Uterus (tissue), 4 donors: ENCODE measurements around the gene PMPCB. TPM values are rescaled to one million over a fixed set of nuclear protein-coding genes. Genes with fewer than 3 reads are reported as not detected.

Source experiments
- DNase-seq, 2 donors: peaks; one replicate each; pipeline ENCODE4 v3.0.0-alpha.2; 2019 to 2020
- H3K27ac ChIP-seq, 2 donors: fragments of 200-600 bp; sonication (generic); 1 replicate in 1 of 2; 2 replicates in 1 of 2; pipeline ENCODE4 v1.5.1; 2016 to 2018
- H3K27me3 ChIP-seq, 2 donors: fragments of 200-600 bp; sonication (generic); one replicate each; pipeline ENCODE4 v1.5.1; 2018 to 2019; ENCODE audit warnings: control low read depth in 1 of 2
- H3K36me3 ChIP-seq, 2 donors: fragments of 200-600 bp; sonication (generic); one replicate each; pipeline ENCODE4 v1.5.1; 2019; ENCODE audit warnings: control low read depth in 1 of 2
- H3K4me1 ChIP-seq, 2 donors: fragments of 200-600 bp; sonication (generic); one replicate each; pipeline ENCODE4 v1.5.1; 2018 to 2019; ENCODE audit warnings: control low read depth in 1 of 2
- H3K4me3 ChIP-seq, 2 donors: fragments of 200-600 bp; sonication (generic); 1 replicate in 1 of 2; 2 replicates in 1 of 2; pipeline ENCODE4 v1.5.1; 2018 to 2019; ENCODE audit warnings: mild to moderate bottlenecking in 1 of 2
- H3K9me3 ChIP-seq, 2 donors: fragments of 200-600 bp; sonication (generic); one replicate each; pipeline ENCODE4 v1.5.1; 2019; ENCODE audit warnings: control low read depth in 1 of 2
- POLR2A ChIP-seq, 2 donors: fragments of 450-650 bp; IDR thresholded peaks; one replicate each; pipeline ENCODE4 v1.6.1; 2016; ENCODE audit warnings: antibody characterized with exemption in 2 of 2, mild to moderate bottlenecking in 1 of 2, moderate library complexity in 1 of 2
- intact Hi-C: fragments of 100-400 bp; cut with DNase I; formaldehyde crosslinking; loops from one replicate; pipeline ENCODE4 v1.15.1; 2023; ENCODE audit warnings: low total_unique reads
- total RNA-seq, 4 donors: library from RNA; depleted of rRNA in 3 of 4; stranded (reverse); fragments of >200 nt in 3 of 4; gene quantifications; one replicate each; pipeline versions ENCODE4 v1.1.0 to v1.2.4, GENCODE V29; 2014 to 2023
- TF ChIP-seq, protein P1 (sequence below), 4 experiments: fragments of 200-600 bp in 2 of 4; fragments of 450-650 bp in 2 of 4; sonication (generic) in 2 of 4; IDR thresholded peaks; one replicate each; pipeline ENCODE4 v1.5.1; 2016 to 2019; ENCODE audit warnings: antibody characterized with exemption in 4 of 4, mild to moderate bottlenecking in 2 of 4, moderate library complexity in 1 of 4
- donor health status: DM: yes; HTN: yes; CAD: no.

The PMPCB gene
- total RNA-seq, 4 donors from 2014 or later = 29.2 to 85.7 (median 45.6) TPM

DNA sequence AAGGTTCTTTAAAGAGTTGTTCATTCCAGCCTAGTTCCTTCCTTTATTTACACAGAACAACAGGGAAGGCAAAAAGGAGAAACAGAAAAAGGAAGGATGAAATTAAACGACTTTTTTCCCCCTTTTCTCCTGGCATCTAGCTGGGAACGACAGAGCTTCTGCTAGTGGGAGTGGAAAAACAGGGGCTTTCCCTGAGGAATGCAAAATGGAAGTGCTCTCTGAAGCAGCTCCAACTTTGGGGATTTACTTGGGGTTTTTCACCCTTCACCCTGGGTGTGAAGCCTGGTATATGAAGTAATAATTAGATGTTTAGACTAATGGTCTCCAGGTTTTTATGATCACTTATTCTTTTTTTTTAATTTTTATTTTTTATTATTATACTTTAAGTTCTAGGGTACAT lies 4.2 kb downstream of the PMPCB start:
- H3K27ac ChIP-seq = no peak overlapping the region
- intact Hi-C loops = no loop called here
- H3K9me3 ChIP-seq = no peaks in the 10 kb centered on the region
- peaks cover 7% of the 10 kb centered on the region in 2 donors for H3K4me1 ChIP-seq
- DNase-seq = no peak
- H3K27me3 ChIP-seq = no peaks in the 10 kb centered on the region
- TF ChIP-seq, protein P1, sequence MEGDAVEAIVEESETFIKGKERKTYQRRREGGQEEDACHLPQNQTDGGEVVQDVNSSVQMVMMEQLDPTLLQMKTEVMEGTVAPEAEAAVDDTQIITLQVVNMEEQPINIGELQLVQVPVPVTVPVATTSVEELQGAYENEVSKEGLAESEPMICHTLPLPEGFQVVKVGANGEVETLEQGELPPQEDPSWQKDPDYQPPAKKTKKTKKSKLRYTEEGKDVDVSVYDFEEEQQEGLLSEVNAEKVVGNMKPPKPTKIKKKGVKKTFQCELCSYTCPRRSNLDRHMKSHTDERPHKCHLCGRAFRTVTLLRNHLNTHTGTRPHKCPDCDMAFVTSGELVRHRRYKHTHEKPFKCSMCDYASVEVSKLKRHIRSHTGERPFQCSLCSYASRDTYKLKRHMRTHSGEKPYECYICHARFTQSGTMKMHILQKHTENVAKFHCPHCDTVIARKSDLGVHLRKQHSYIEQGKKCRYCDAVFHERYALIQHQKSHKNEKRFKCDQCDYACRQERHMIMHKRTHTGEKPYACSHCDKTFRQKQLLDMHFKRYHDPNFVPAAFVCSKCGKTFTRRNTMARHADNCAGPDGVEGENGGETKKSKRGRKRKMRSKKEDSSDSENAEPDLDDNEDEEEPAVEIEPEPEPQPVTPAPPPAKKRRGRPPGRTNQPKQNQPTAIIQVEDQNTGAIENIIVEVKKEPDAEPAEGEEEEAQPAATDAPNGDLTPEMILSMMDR (IDR thresholded peaks at IDR 0.05) = no peak
- no peak for TF ChIP-seq POLR2A (IDR thresholded peaks at IDR 0.05)
- H3K36me3 ChIP-seq = no peaks in the 10 kb centered on the region
- H3K4me3 ChIP-seq = no peak overlapping the region

DNA sequence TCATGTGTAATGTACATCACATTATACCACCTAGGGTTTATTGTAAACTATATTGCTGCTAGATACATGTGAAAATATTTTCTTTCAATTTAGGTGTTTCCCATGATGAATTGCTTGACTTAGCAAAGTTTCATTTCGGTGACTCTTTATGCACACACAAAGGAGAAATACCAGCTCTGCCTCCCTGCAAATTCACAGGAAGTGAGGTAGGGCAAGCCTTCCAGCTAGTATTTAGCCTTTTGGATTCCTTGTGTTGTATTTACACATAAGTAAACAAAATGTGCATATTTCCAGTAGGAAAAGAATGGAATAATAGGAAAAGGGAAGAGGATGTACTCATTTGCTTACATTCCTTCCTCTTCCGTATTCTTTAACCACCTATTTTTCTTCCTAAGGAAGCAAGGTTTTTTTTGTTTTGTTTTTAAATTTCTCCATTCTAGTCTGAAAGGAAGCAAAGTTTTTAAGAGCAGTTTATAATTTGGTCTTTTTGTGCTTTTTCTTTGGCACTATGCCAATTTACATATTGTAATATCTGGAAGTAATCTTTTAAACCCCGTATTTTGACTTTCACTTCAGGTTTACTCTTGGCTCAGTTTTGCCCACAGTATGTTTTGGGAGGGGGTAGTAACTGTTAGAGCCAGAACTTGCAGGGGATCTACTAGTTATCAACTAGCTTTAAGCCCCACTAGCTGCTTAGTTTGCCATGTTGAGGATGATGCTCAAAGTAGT lies 10.4 kb downstream of the PMPCB start:
- Histone ChIP-seq H3K27ac (no peak overlapping the region), H3K4me1 (no peaks in the 10 kb centered on the region)

DNA sequence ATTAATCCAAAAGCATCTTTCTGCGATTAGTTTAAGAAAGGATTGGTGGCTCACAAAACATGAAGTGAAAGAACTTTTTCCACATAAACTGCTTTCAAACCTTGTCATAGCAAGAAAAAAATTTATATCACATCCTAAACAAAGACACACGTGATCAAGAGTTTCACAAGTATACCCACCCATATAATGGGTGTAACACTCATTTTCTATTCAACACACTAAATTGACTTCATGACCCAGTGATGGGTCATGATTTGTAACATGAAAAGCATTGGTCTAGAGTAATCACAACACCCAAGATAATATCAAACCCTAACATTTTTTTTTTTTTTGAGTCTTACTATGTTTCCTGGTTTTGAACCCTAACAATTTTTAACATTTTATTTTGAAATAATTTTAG lies 17.6 kb downstream of the PMPCB start:
- intact Hi-C loops = no loop called here
- no peaks in the 10 kb centered on the region for H3K4me1 ChIP-seq
- H3K27me3 ChIP-seq = peaks cover 0 to 3% of the 10 kb centered on the region in 2 donors
- H3K4me3 ChIP-seq = no peak overlapping the region
- H3K36me3 ChIP-seq = no peaks in the 10 kb centered on the region
- no peak overlapping the region for H3K27ac ChIP-seq
- TF ChIP-seq, protein P1 (IDR thresholded peaks at IDR 0.05) = no peak
- no peak for TF ChIP-seq POLR2A (IDR thresholded peaks at IDR 0.05)
- DNase-seq = no peak
- no peaks in the 10 kb centered on the region for H3K9me3 ChIP-seq

More for the DNA sequence above, 10.4 kb downstream of the PMPCB start:
- H3K27me3 ChIP-seq = peaks cover 0 to 3% of the 10 kb centered on the region in 2 donors
- H3K9me3 ChIP-seq = no peaks in the 10 kb centered on the region
- intact Hi-C loops = no loop called here
- TF ChIP-seq, protein P1 (IDR thresholded peaks at IDR 0.05) = no peak
- TF ChIP-seq POLR2A (IDR thresholded peaks at IDR 0.05) = no peak
- H3K36me3 ChIP-seq = no peaks in the 10 kb centered on the region
- H3K4me3 ChIP-seq = no peak overlapping the region
- no peak for DNase-seq

DNA sequence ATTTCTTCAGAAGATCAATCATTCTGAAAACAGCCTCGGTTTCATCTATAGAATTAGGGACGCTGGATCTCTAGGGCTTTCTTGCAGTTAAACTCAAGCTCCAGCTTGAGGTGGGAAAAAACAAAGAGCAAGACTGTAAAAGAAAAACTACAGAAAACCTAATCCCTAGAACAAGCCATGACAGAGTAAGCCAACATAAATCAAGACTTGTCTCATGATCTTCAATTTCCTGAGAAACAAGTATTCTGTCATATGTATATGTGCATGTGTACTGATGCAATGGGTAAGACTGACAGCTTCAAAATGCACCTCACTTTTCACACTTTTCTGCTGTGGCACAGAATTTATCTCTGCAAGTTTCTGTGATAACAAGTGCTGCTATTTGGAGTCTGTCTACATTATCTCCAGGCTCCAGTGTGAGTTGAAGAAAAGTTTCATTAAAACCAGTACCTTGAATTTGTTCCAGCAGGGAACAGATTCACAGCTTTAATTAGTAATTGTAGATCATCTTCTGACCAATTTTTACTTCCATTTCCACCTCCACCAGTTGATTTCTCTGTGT lies 19.2 kb downstream of the PMPCB start:
- Histone ChIP-seq H3K27ac (no peak overlapping the region), H3K4me3 (no peak overlapping the region), H3K4me1 (no peaks in the 10 kb centered on the region), H3K36me3 (no peaks in the 10 kb centered on the region), H3K9me3 (no peaks in the 10 kb centered on the region), H3K27me3 (peaks cover 0 to 3% of the 10 kb centered on the region in 2 donors)
- TF ChIP-seq, protein P1 (IDR thresholded peaks at IDR 0.05) = no peak
- no peak for TF ChIP-seq POLR2A (IDR thresholded peaks at IDR 0.05)
- no peak for DNase-seq
- intact Hi-C loops = no loop called here

DNA sequence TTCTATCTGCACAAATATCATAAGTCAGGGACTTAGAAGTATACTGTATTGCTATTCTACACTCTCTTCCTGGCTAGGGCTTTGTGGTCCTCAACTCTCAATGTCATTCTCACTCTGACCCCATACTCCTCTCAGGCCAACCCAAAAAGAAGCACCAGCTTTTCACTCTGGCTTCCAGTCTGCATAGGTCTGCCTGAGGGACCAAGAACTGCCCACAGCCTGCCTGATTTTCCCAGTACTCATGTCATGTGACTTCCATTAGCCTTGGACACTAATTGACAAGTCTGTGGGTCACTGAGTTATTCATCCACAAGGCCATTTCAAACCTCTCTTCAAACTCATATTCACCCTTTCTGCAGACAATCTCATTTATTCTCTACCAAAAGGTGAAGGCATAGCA lies 19.8 kb downstream of the PMPCB start:
- Histone ChIP-seq H3K9me3 (no peaks in the 10 kb centered on the region), H3K4me1 (no peaks in the 10 kb centered on the region), H3K27me3 (peaks cover 0 to 3% of the 10 kb centered on the region in 2 donors), H3K36me3 (no peaks in the 10 kb centered on the region), H3K27ac (no peak overlapping the region), H3K4me3 (no peak overlapping the region)
- no peak for TF ChIP-seq POLR2A (IDR thresholded peaks at IDR 0.05)
- TF ChIP-seq, protein P1 (IDR thresholded peaks at IDR 0.05) = no peak
- intact Hi-C loops = no loop called here
- DNase-seq = no peak
